Endothelial cell of umbilical vein (primary cell): ENCODE measurements around the gene PDE11A. TPM values are rescaled to one million over a fixed set of nuclear protein-coding genes. Genes with fewer than 3 reads are reported as not detected.

Experiments
- BruUV-seq: library from RNA; stranded (reverse); fragments of 400-500 nt; replicated peaks from 2 replicates; lab custom pipeline; 2021; lab: Mats Ljungman, UMichigan
- CTCF ChIA-PET: fragments of 300-600, 350-600 bp; sonication (Branson Sonifier 250); formaldehyde crosslinking; loops from one replicate; lab custom pipeline; 2021; ENCODE audit warnings: antibody characterized with exemption, inconsistent platforms; lab: Charles Lee
- POLR2A ChIA-PET: fragments of 300-600, 350-600 bp; sonication (Branson Sonifier 250); formaldehyde crosslinking; loops from one replicate; lab custom pipeline; 2021; ENCODE audit warnings: antibody characterized with exemption, inconsistent platforms; lab: Charles Lee
- DNase-seq: peaks from one replicate; pipeline ENCODE4 v3.0.0-alpha.2; 2011; ENCODE audit warnings: low read depth, low spot score
- FAIRE-seq: peaks from 2 replicates; lab custom pipeline; 2011; peaks lifted over from hg19 to GRCh38; lab: Jason Lieb, UNC
- H2AFZ ChIP-seq: 2 replicates; pipeline ENCODE4 v1.6.0; 2012; ENCODE audit warnings: low read depth, low read length, control low read depth, inconsistent platforms
- H3K27ac ChIP-seq: 2 replicates; pipeline ENCODE4 v1.5.1; 2011; ENCODE audit warnings: low read depth, mild to moderate bottlenecking, control low read depth, low read length, moderate library complexity; ENCODE audit not compliant: insufficient read depth
- H3K27me3 ChIP-seq, 2 experiments: 2 replicates each; pipeline versions ENCODE4 v1.6.0 to v1.6.1; 2011; ENCODE audit warnings: low read length in 2 of 2, mixed read lengths in 1 of 2; ENCODE audit not compliant: control insufficient read depth in 2 of 2, insufficient read depth in 2 of 2
- H3K36me3 ChIP-seq, 2 experiments: 2 replicates in 1 of 2; 3 replicates in 1 of 2; pipeline ENCODE4 v1.5.1; 2011; ENCODE audit warnings: low read length in 2 of 2, mild to moderate bottlenecking in 1 of 2, moderate library complexity in 1 of 2; ENCODE audit not compliant: control insufficient read depth in 2 of 2, insufficient read depth in 2 of 2; ENCODE audit errors: extremely low read depth in 1 of 2
- H3K4me1 ChIP-seq: 3 replicates; pipeline ENCODE4 v1.5.1; 2011; ENCODE audit warnings: mild to moderate bottlenecking, low read length; ENCODE audit not compliant: control insufficient read depth, insufficient read depth; ENCODE audit errors: extremely low read depth
- H3K4me2 ChIP-seq: 2 replicates; pipeline ENCODE4 v1.6.1; 2011; ENCODE audit warnings: low read length, control low read depth, mixed read lengths; ENCODE audit not compliant: insufficient read depth
- H3K4me3 ChIP-seq, 3 experiments: fragments of 200-600 bp in 1 of 3; sonication (generic), shearing (Covaris generic) in 1 of 3; replicated peaks in 1 of 3; 2 replicates each; pipeline ENCODE4 v1.5.1; 2011 to 2016; ENCODE audit warnings: control low read depth in 3 of 3, low read length in 3 of 3, mild to moderate bottlenecking in 2 of 3, inconsistent platforms in 1 of 3, low read depth in 1 of 3, moderate library complexity in 1 of 3; ENCODE audit not compliant: insufficient read depth in 1 of 3
- H3K79me2 ChIP-seq: 2 replicates; pipeline ENCODE4 v1.6.0; 2012; ENCODE audit warnings: low read length, inconsistent platforms; ENCODE audit not compliant: control insufficient read depth, insufficient read depth
- H3K9ac ChIP-seq: replicated peaks from 2 replicates; pipeline ENCODE3; 2011; ENCODE audit warnings: low read length, control low read depth; ENCODE audit not compliant: insufficient read depth; ENCODE audit errors: extremely low read depth
- H3K9me1 ChIP-seq: replicated peaks from 3 replicates; pipeline ENCODE4 v1.6.0; 2011; ENCODE audit warnings: mild to moderate bottlenecking, low read length; ENCODE audit not compliant: control insufficient read depth, insufficient read depth; ENCODE audit errors: extremely low read depth
- H3K9me3 ChIP-seq: replicated peaks from 2 replicates; pipeline ENCODE4 v1.5.1; 2012; ENCODE audit warnings: low read length, inconsistent platforms; ENCODE audit not compliant: control insufficient read depth, insufficient read depth
- H4K20me1 ChIP-seq: replicated peaks from 2 replicates; pipeline ENCODE3; 2011; ENCODE audit warnings: mild to moderate bottlenecking, low read length; ENCODE audit not compliant: control insufficient read depth, insufficient read depth; ENCODE audit errors: extremely low read depth
- EZH2 ChIP-seq: IDR thresholded peaks from 2 replicates; pipeline ENCODE4 v1.6.1; 2012; ENCODE audit warnings: borderline replicate concordance, low read depth, mild to moderate bottlenecking, moderate library complexity, low read length, inconsistent platforms; ENCODE audit not compliant: severe bottlenecking
- FOS ChIP-seq: IDR thresholded peaks from 2 replicates; pipeline ENCODE4 v1.6.1; 2011; ENCODE audit warnings: mild to moderate bottlenecking, low read length, moderate library complexity, borderline replicate concordance; ENCODE audit not compliant: insufficient read depth
- GATA2 ChIP-seq: IDR thresholded peaks from 2 replicates; pipeline ENCODE4 v1.7.0; 2011; ENCODE audit warnings: low read depth, mild to moderate bottlenecking, moderate library complexity, mixed read lengths, low read length; ENCODE audit not compliant: insufficient read length, insufficient read depth
- JUN ChIP-seq: IDR thresholded peaks from 2 replicates; pipeline ENCODE4 v1.6.1; 2011; ENCODE audit warnings: borderline replicate concordance, low read depth; ENCODE audit not compliant: insufficient read length, insufficient read depth
- MYC ChIP-seq: IDR thresholded peaks from one replicate; pipeline ENCODE4 v1.6.1; 2011; ENCODE audit warnings: mild to moderate bottlenecking, low read depth, low read length
- POLR2A ChIP-seq: IDR thresholded peaks from 2 replicates; pipeline ENCODE4 v1.6.1; 2012; ENCODE audit warnings: low read depth, mild to moderate bottlenecking, control low read depth, low read length
- POLR2AphosphoS5 ChIP-seq: IDR thresholded peaks from 2 replicates; pipeline ENCODE4 v1.6.1; 2012; ENCODE audit warnings: low read depth, mild to moderate bottlenecking, control low read depth, low read length, moderate library complexity; ENCODE audit not compliant: insufficient read depth
- dilution Hi-C: fragments of 300-500 bp; cut with MboI; formaldehyde crosslinking; loops from one replicate; pipeline ENCODE4 v1.15.0; 2019; ENCODE audit warnings: low sequenced_read_pairs; ENCODE audit not compliant: extremely low pct_ligation_motif_present
- intact Hi-C: fragments of 100-400 bp; cut with micrococcal nuclease; formaldehyde crosslinking; loops from one replicate; pipeline ENCODE4 v1.10.0; 2022
- polyA plus RNA-seq, 4 experiments: library from polyadenylated mRNA; depleted of rRNA in 3 of 4; stranded (reverse) in 3 of 4; unstranded in 1 of 4; fragments of >200 nt; gene quantifications; 2 replicates each; pipeline versions ENCODE4 v1.2.1 to v1.2.3, GENCODE V29; 2011 to 2012; ENCODE audit warnings: missing spikeins in 1 of 4
- total RNA-seq: library from RNA; stranded (reverse); gene quantifications from 2 replicates; pipeline ENCODE4 v1.2.3, GENCODE V29; 2021
- TF ChIP-seq, protein P1 (sequence below): IDR thresholded peaks from 2 replicates; pipeline ENCODE4 v1.6.1; 2011; ENCODE audit not compliant: insufficient read depth, insufficient read length
- TF ChIP-seq, protein P2 (sequence below), 2 donors: IDR thresholded peaks; 1 replicate in 1 of 2; 2 replicates in 1 of 2; pipeline ENCODE4 v1.5.1; 2011; ENCODE audit warnings: low read length in 2 of 2, mild to moderate bottlenecking in 2 of 2, moderate library complexity in 2 of 2, control low read depth in 1 of 2, inconsistent platforms in 1 of 2, low read depth in 1 of 2; ENCODE audit not compliant: insufficient read depth in 1 of 2; ENCODE audit errors: extremely low read depth in 1 of 2

Gene PDE11A
- total and polyA plus RNA-seq, 2 donors (not counting 3 experiments of a cell fraction or from before 2014, with no cell fraction given), result 0.07 to 0.51 TPM

DNA sequence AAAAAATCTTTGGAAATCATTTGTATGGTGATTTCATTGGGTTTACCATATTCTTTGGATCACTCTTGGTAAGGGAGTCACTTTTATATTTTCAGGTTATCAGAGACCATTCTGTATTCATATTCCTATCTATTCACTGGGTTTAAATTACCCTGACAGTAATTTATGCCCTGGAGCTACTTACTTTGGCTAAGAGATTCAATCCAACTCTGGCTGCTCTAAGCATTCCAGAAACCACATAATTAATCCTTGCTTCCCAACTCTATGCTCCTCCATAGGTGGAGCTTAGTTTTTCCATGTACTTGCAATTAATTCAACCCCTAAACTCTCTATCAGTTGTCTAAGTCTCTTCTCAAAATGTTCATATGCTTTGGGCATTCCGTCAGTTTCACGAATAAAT lies 343.7 kb downstream of the PDE11A start:
- ChIA-PET CTCF (interaction anchor here (1.0 to 2.4 kb wide), 6 partner anchors 10 to 586 kb away, joined by 3 to 10 read pairs (median 3); no protein-coding TSS in a partner anchor), POLR2A (no interaction called here)
- H4K20me1 ChIP-seq, result no peaks in the 10 kb centered on the region
- H3K9me1 ChIP-seq, result no peaks in the 10 kb centered on the region
- no peak overlapping the region for H2AFZ ChIP-seq
- TF ChIP-seq, protein P1, sequence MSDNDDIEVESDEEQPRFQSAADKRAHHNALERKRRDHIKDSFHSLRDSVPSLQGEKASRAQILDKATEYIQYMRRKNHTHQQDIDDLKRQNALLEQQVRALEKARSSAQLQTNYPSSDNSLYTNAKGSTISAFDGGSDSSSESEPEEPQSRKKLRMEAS, result no peak
- H3K27ac ChIP-seq, result no peak overlapping the region
- no peaks in the 10 kb centered on the region for H3K27me3 ChIP-seq
- no peaks in the 10 kb centered on the region for H3K9me3 ChIP-seq
- no peak for FAIRE-seq
- DNase-seq, result no peak
- H3K9ac ChIP-seq, result no peak overlapping the region
- H3K36me3 ChIP-seq, result no peaks in the 10 kb centered on the region
- H3K4me3 ChIP-seq, result no peak overlapping the region
- H3K4me1 ChIP-seq, result peaks cover 13% of the 10 kb centered on the region
- dilution Hi-C loops (no loop called here), intact Hi-C loops (no loop called here)
- H3K4me2 ChIP-seq, result no peak overlapping the region
- H3K79me2 ChIP-seq, result no peaks in the 10 kb centered on the region
- BruUV-seq, result no TSS peak

DNA sequence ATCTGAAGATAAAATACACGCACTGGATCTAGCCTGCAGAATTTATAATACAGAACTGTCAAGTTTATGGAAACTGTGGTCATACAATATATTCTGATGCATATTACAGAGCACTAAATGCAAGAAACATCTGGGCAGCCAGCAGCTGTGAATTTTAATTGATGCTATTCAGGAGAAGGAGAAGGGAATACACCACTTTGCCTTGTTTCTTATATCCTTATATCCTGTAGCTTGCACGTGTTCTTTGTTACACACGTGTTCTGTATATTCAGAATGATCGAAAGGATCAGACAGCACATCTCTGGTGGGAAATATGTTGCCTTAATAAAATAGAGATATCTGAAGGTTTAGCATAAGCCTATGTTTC lies 344.2 kb downstream of the PDE11A start:
- dilution Hi-C loops, result no loop called here
- no peak overlapping the region for H2AFZ ChIP-seq

More for the DNA sequence above, 344.2 kb downstream of the PDE11A start:
- Histone ChIP-seq H3K4me1 (peaks cover 13% of the 10 kb centered on the region), H3K9ac (no peak overlapping the region), H3K4me2 (no peak overlapping the region), H3K9me3 (no peaks in the 10 kb centered on the region), H3K36me3 (no peaks in the 10 kb centered on the region), H4K20me1 (no peaks in the 10 kb centered on the region), H3K27me3 (no peaks in the 10 kb centered on the region), H3K27ac (no peak overlapping the region), H3K79me2 (no peaks in the 10 kb centered on the region), H3K9me1 (no peaks in the 10 kb centered on the region), H3K4me3 (no peak overlapping the region)
- BruUV-seq, result no TSS peak
- CTCF ChIA-PET, result interaction anchor here (1.0 to 2.4 kb wide), 7 partner anchors 11 to 585 kb away, joined by 3 to 10 read pairs (median 3); no protein-coding TSS in a partner anchor
- TF ChIP-seq MYC (no peak), EZH2 (no peak), FOS (no peak), GATA2 (no peak), JUN (no peak), POLR2AphosphoS5 (no peak), POLR2A (no peak)
- TF ChIP-seq, protein P2, sequence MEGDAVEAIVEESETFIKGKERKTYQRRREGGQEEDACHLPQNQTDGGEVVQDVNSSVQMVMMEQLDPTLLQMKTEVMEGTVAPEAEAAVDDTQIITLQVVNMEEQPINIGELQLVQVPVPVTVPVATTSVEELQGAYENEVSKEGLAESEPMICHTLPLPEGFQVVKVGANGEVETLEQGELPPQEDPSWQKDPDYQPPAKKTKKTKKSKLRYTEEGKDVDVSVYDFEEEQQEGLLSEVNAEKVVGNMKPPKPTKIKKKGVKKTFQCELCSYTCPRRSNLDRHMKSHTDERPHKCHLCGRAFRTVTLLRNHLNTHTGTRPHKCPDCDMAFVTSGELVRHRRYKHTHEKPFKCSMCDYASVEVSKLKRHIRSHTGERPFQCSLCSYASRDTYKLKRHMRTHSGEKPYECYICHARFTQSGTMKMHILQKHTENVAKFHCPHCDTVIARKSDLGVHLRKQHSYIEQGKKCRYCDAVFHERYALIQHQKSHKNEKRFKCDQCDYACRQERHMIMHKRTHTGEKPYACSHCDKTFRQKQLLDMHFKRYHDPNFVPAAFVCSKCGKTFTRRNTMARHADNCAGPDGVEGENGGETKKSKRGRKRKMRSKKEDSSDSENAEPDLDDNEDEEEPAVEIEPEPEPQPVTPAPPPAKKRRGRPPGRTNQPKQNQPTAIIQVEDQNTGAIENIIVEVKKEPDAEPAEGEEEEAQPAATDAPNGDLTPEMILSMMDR (IDR thresholded peaks at IDR 0.05; ENCODE audit: extremely low read depth in 1 of 2, insufficient read depth in 1 of 2, low read depth in 1 of 2, low read length in 2 of 2), result no peak
- TF ChIP-seq, protein P1, result no peak
- FAIRE-seq, result no peak
- intact Hi-C loops, result no loop called here
- no peak for DNase-seq
- POLR2A ChIA-PET, result no interaction called here
